HG02981 (cell line): ENCODE data around the gene MANEAL.

ENCODE experiments used
- ATAC-seq: cut with Tn5 transposase; IDR thresholded peaks from one replicate; pipeline ENCODE4 v1.9.1; 2021; ENCODE audit warnings: mild to moderate bottlenecking, moderate library complexity; ENCODE audit not compliant: unreplicated experiment

Gene MANEAL

DNA sequence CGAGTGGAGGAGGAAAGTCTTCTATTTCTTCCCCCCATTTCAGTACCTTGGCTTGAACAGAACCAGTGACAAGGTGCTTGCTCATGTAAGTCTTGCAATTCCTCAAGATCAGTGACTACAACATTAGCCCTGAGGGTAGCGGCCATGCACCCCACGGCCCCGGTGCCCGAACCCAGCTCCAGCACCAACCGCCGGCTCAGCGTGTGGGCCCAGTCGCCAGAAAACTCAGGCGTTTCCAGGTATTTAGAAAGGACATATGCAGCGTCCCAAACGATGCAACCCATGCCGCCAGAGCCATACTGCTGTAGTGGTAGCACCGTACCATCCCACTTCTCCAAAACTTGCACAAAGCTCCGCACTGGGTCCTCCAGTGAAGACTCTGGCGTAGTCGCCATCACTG, 11.2 kb upstream of the MANEAL start:
- no peak for ATAC-seq

DNA sequence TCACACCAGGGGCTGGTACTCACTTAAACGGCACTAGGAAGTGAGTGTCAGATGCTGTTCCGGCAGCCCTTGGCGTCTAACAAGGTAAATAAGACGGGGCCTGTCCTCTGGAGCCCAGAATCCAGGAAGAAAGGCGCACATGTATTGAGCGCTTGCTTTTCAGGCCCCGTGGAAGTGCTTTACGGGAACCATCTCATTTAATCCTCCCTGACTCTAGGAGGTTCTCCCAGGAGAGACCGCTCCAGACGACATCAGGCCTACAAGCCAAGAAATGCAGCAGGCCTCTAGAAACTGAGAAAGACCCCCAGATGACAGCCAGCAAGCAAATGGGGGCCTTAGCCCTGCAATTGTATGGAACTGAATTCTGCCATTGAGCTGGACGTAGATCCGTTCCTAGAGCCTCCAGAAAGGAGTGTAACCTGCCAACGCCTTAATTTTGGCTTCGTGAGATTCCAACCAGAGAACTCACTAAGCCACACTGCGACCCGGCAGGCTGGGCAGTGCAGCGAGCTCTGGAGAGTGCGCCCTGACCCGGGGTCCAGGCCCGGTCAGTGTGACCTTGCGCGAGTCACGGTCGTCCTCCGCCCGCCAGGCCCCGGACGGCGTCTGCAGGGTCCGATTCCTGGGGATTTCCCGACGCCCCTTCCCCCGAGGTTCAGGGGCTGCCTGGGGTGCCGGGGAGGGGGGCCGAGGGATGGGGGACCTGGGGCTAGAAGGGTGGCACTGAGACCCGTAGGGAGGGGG, 532 bp upstream of the MANEAL start:
- no peak for ATAC-seq

DNA sequence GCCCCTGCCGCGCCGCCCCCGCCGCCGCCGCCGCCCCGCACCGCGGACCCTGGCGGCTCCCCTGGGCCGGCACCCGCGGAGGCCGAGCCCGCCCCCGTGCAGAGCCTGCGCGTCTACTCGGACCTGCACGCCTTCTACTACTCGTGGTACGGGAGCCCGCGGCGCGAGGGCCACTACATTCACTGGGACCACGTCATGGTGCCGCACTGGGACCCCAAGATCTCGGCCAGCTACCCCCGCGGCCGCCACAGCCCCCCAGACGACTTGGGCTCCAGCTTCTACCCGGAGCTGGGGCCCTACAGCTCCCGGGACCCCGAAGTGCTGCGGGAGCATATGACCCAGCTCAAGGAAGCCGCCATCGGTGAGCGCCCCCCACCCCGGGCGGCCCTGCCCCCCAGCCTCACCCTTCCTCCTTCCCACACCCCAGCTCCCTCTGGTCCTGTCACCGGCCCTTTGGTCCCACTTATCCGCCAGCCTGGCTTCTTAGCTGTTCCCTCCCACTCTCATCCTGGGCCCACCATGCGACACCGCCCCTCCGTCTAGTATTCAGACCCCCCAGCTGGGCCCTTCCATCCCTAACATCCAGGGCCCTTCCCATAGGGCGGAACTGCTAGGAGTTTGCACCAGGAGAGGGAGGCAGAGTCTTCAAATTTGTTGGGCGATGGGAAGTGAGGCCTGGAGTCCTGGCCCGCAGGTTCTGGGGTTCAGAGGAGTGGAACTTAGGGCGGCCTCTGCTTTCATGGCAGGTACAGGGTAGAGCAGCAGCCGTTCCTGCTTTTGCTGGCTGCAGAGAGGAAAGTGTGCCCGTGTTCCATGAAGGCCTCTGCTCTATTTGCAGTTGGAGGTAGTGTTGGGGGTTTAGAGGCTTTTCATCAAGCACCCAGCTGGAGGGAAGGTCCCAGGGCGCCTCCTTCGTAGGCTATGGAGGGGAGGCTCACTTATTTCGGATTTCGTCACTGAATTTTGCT, 1.0 kb downstream of the MANEAL start:
- no peak for ATAC-seq

DNA sequence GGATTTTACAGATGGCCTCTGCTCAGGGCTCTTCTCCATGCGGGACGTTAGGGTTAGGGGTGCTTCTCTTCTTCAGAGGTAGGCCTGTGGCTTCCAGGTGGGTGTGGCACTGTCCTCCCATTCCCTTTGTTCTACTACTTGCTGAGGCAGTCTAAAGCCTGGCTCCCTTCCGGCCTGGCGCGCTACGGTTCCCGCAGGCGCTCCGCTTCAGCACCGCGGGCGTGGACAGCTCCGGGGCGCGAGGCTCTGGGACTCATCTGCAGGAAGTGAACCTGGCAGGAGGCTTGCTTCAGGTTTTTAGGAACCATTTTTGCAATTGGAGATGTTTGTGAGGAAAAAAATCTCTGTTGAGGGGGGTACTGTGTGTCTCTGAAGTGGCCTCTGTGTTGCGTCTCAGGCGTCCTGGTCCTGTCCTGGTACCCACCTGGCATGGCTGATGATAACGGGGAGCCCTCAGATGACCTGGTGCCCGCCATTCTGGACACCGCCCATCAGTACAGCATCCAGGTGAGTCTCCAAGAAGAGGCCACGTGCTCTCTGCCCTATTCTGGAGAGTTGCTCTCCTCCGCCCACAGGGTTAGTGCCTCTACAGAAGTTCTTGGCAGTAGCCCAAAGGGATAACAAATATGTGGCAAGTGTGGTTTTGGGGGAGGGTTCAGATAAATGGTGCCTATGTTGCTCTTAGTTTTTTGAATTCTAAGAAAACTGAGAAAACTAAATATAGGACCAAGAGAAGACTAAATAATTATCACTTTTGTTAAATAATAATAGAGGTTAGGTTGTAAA, 1.9 kb downstream of the MANEAL start:
- ATAC-seq: no peak

DNA sequence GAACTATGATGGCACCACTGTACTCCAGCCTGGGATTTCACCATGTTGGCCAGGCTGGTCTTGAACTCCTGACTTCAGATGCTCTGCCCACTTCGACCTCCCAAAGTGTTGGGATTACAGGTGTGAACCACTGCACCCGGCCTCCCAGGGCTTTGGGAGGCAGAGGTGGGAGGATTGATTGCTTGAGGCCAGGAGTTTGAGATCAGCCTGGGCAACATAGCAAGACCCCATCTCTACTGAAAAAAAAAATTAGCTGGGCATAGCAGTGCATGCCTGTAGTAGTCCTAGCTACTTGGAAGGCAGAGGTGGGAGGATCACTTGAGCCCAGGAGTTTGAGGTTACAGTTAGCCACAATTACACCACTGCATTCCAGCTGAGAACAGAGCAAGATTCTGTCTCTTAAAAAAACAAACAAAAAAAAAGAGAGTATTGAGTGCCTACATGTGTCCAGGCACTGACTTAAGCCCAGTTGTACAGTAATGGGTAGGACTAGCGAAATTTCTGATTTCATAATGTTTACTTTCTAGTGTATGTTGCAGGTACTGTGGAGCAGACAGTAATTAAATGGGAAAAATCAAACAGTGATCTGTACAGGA, 4.2 kb downstream of the MANEAL start:
- no peak for ATAC-seq

DNA sequence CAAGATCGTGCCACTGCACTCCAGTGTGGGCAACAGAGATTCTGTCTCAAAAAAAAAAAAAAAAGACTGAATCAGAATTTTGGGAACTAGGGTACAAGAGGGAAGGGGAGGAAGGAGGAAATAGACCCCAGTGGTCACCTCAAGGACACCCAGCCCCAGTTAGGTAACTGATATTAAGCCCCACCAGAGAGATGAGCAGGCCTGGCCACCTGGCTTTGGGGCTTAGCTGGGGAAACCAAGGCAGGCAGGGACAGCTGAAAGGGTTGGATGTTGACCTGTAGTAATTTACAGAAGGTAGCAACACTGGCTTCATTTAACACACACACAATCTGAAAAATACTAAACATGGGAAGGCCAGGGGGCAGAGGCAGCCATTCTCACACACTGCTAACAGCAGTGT, 8.8 kb downstream of the MANEAL start:
- no peak for ATAC-seq

DNA sequence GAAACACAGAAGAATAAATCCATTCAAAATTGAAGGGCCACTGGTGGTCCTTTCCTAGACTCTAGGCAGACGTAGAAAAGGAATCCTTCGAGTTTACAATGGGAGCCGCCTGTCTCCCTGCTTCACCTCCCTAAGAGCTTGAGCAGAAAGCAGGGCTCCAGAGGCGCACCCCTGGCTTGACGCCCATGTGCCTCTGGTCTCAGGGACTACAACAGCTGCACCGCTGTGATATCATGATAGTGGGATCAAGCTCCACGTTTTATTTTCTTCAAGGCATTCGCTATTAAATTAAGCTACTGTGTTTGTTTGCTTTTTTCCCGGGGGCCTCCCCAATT, 13.5 kb downstream of the MANEAL start:
- no peak for ATAC-seq

DNA sequence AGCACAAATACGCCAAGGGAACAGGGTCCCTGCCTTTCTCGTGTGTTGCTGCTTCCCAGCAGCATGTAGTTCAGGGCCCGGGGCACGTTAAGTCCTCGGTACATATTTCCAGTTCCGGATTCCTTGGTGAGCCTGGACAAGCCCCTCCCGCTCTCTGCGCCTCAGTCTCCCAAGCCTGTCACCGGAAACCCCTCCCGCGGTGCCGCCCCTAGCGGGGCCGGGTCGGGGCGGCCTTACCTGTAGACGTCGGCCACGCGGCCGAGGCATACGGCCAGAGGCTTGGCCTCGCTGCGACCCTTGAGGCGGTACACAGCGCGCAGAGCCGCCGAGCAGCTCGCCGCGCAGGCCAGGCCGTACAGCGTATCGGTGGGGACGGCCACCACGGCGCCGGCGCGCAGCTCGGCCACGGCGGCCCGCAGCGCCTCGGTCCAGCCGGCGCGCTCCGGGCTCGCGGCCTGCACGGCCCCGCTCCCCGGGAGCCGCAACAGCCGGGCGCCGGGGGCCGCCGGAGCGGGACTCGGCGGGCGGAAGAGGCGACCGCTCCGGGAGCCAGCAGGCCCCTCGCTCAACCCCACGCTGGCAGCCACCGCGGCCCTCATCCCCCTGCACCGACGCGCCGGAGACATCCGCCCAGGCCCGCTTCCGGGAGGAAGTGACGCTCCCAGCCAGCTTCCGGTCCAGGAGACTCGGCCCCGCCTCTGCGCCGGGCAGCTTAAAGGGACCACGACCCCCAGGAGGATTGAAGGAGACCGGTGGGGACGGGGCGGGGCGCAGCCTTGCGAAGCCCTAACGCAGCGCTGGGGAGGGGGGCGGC, 14.1 kb downstream of the MANEAL start, which contains the start of the genes C1orf122 and YRDC:
Gene C1orf122 (plus strand): TSS at position 236 of the 814 bp plus-strand sequence. CDS start 615 bp downstream, outside the sequence.
Gene YRDC (minus strand): TSS at position 654 of the 814 bp plus-strand sequence. CDS start 28 bp downstream, at position 626.
- peak; percentile 84 for ATAC-seq

DNA sequence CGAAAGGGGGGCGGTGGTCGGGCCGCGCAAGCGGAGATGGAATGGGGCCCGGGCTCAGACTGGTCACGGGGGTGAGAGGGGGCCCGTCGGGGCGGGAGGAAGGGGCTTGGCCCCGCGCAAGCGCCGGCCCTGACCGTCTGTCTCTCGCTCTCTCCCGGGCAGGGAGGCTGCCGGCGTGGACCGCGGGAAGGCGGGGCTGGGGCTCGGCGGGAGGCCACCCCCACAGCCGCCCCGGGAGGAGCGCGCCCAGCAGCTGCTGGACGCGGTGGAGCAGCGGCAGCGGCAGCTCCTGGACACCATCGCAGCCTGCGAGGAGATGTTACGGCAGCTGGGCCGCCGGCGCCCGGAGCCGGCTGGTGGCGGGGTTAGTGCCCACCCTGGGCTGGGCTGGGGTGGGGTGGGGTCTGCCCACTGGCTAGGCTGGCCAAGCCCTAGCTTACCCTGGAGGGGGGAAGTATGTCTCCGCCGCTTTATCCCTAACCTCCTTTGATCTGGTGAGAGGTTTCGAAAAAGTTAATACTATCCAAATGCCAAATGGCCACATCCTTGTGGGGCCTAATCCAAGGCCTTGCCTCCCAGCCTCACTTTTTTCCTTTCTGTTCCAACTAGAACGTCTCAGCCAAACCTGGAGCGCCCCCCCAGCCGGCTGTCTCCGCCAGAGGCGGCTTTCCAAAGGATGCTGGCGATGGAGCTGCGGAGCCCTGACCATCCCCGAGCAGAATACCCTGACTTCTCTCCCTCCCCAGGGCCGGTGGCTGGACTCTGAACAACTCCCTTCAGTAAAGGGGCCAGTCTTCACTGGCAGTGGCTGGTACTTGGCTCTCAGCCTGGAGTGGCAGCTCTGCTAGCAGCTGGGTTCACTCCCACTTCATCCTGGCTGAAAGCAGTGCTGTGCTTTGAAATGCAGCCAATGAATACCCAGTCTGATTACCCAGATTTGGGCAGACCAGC, 15.0 kb downstream of the MANEAL start:
- ATAC-seq: peak; percentile 29

DNA sequence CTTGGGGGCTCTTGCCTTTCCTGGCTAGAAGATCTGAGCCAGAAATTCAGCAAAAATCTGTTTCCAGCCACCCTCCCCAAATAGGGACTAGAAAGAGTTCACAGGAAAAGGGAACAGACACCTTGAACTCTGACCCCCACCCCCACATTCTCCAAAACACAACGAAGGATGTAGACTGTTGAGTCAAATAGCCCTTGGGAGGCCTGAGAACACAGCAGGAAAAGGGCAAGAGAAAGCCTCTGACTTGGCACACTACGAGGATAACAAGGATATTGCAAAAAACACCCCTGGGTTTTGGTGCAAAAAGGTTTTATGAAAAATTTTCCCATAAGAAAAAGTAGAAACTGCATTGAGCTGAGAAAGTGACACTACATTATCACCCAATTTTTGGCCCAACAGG, 16.3 kb downstream of the MANEAL start:
- no peak for ATAC-seq

DNA sequence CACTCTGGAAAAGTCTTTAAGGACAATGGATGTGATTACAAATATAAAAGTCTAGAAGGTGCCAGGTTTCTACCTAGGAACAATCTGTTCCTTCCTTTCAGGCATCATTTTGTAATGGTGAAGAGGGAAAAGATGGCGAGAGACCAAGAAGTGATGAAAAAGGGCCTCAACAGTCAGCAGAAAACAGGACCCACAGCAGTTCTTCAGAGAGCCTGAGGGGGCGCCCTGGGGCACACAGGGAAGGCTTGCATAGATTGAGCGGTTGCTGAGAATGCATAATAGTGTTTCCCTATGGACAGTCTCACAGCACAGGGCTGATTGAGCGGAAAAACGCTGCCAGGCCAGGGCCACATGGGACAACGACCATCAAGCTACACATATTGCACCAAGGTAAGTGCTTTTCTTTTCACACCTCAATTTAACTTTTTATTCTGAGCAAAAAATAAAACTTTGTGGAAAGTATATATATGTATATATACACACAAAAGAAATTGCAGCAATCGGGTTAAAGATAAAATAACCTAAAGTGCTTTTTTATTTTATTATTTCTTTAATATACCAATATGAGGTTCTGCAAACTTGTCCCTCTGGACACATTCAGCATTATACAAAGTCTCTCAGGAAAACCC, 17.5 kb downstream of the MANEAL start:
- ATAC-seq: no peak

DNA sequence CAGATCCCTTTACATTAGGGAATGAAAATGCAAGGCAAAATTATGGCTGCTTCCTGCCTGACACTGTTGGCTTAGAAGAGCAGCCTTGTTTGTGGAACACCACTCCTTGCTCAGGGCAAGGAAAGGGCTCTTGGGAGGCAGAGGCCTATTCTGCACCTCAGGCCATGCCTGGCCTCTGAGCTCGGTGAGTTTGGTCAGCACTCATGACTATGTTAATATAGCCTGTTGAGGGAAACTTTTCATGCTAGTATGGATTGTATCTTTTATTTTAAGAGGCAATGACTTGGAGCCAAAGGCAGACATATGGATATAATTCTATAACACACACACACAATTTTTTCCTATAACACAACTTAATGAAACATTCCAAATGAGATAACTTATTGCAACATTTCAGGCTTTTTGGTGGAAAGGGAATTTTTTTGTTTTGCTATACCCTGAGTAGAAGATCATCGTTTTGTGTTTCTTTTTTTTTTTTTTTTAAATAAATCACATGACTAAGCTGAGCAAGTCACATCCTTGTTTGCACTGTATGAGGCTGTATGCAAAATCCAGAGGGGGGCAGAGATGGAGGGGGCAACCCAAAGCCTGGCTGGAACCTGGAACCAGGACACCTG, 20.0 kb downstream of the MANEAL start:
- ATAC-seq: no peak

DNA sequence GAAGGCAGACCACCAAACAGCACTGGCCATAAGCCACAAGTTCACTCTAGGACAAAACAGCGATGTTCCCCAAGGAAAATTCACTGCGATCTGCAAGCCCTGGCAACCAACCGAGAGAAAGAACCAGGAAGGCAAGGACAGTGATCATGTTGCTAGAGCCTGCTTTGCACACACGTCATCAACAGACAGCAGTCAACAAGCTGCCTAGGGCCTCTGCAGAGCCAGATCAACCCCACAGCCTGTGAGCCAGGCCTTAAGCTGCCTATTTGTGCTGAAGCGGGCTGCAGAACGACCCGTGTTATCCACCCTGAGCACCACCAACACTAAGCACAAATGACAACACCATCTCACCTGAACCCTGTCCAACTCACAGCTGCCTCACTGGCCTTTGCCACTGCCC, 20.6 kb downstream of the MANEAL start:
- ATAC-seq: no peak

DNA sequence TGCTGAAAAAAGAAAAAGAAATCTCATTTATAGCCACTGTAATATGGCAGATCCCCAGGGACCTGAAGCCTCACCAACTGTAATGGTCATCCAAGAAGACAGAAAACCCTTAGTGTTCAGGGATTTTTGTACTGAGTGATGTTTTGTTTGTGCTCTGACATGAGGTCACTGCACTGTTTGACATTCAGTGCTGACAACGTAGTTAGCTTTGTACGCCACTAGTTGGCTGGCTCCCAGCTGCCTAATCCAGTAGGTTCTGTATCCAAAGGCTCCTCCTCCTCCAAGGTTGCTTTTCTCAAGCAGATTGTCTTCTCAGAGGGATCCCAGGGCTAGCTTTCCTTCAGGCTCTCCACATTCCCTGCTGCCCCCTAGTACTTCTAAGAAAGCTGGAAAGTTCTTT, 23.8 kb downstream of the MANEAL start:
- no peak for ATAC-seq

DNA sequence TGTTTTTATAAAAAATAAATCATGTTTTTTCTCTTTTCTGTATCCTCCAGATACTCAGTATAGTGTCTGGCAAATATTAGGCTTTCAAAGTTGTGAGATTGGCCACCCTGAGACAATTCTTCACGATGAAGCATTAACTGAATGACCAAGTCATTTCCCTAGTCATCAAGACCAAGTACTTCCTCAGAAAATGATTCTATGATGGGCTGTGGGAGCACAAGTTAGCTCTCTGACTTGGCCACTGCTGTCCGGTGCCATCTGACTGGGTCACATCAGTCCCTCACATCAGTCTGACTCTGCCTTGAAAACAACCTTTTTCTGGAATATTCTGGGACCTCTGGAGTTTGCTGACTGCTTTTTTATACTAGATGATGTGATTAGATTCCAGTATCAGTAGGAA, 27.8 kb downstream of the MANEAL start:
- no peak for ATAC-seq

DNA sequence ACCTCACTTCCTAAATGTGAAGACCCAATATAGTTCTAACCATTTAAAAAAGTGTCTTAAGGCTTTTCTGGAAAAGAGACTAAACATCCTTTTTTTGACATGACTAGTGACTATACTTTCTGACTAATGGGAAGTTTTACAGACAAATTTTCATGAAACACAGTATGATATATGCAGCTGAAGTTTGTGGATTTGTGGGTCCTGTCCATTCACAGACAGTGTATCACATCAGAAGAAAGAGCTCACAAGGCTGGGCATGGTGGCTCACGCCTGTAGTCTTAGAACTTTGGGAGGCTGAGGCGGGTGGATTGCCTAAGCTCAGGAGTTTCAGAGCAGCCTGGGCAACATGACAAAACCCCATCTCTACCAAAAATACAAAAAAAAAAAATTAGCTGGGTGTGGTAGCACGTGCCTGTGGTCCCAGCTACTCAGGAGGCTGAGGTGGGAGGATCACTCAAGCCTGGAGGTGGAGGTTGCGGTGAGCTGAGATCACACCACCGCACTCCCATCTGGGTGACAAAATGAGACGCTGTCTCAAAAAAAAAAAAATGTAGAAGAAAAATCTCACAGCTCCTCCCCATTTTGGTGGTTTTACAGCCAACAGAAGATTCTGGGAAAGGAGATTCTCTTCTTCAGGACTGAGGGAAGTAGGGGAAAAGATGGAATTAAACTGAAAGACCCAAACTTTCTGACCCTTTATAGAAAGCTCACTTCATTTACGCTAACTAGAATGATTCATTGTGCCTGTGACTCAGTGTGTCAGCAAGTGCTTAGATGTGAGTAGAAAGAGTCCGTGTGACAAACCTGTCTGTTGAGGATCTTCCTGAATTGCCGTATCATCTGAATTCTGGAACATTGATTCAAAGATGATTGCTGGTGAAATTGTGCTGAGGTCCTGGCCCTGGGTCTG, 29.5 kb downstream of the MANEAL start:
- ATAC-seq: no peak

DNA sequence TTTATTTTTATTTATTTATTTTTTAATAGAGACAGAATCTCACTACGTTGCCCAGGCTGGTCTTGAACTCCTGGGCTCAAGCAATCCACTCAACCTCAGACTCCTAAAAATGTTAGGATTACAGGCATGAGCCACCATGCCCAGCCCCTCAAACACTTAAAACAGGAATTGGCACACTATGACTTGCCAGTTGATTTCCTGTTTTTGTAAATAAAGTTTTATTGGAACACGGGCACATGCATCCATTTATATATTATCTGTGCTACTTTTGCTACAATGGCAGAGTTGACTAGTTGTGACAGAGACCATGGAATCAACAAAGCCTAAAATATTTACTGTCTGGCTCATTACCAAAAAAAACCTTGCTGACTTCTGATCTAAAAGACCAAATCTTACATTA, 30.4 kb downstream of the MANEAL start:
- ATAC-seq: no peak
